Sigmoid colon (tissue), 4 donors: ENCODE measurements around the gene TEX261.

Source experiments
- EP300 ChIP-seq, 4 donors: sonication (generic); formaldehyde crosslinking; IDR thresholded peaks; one replicate each; pipeline ENCODE4 v1.6.1; 2017; ENCODE audit warnings: antibody characterized with exemption in 4 of 4
- POLR2A ChIP-seq, 2 donors: fragments of 450-650 bp; IDR thresholded peaks; one replicate each; pipeline ENCODE4 v1.6.1; 2016; ENCODE audit warnings: antibody characterized with exemption in 2 of 2, mild to moderate bottlenecking in 2 of 2, moderate library complexity in 2 of 2
- POLR2AphosphoS5 ChIP-seq, 4 donors: sonication (generic); formaldehyde crosslinking; IDR thresholded peaks; one replicate each; pipeline ENCODE4 v1.6.1; 2017; ENCODE audit warnings: antibody characterized with exemption in 4 of 4
- TF ChIP-seq, protein P1 (sequence below), 4 experiments: fragments of 450-650 bp in 3 of 4; fragments of 200-600 bp in 1 of 4; IDR thresholded peaks; one replicate each; pipeline ENCODE4 v1.5.1; 2016 to 2019; ENCODE audit warnings: antibody characterized with exemption in 4 of 4, mild to moderate bottlenecking in 3 of 4, moderate library complexity in 2 of 4

DNA sequence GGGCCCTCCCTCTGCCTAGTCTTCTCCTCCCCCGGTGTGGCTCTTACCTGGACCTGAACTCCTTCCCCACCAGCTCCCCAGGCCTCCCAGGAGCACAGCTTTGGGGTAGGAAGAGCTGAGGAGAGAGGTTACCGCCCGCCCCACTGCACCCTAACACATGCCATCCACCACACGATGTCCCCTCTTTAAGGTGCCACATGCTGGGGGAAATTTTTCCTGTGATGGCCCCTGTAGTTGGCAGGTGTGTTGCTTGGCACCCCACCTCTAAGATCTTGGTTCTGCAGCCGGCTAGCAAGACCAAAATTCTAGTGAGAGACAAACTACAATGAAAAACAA is 6.9 kb upstream of the TEX261 start:
- TF ChIP-seq, protein P1, sequence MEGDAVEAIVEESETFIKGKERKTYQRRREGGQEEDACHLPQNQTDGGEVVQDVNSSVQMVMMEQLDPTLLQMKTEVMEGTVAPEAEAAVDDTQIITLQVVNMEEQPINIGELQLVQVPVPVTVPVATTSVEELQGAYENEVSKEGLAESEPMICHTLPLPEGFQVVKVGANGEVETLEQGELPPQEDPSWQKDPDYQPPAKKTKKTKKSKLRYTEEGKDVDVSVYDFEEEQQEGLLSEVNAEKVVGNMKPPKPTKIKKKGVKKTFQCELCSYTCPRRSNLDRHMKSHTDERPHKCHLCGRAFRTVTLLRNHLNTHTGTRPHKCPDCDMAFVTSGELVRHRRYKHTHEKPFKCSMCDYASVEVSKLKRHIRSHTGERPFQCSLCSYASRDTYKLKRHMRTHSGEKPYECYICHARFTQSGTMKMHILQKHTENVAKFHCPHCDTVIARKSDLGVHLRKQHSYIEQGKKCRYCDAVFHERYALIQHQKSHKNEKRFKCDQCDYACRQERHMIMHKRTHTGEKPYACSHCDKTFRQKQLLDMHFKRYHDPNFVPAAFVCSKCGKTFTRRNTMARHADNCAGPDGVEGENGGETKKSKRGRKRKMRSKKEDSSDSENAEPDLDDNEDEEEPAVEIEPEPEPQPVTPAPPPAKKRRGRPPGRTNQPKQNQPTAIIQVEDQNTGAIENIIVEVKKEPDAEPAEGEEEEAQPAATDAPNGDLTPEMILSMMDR (IDR thresholded peaks at IDR 0.05), result no peak
- TF ChIP-seq EP300 (IDR thresholded peaks at IDR 0.05) (no peak), POLR2A (IDR thresholded peaks at IDR 0.05) (no peak), POLR2AphosphoS5 (IDR thresholded peaks at IDR 0.05) (no peak)
